Hematopoietic multipotent progenitor cell treated with erythropoietin and hydrocortisone succinate and interleukin-3 and kit ligand, for 15 days (in vitro differentiated cells): Measurements from ENCODE around the gene CLCN1.

ENCODE experiments used
- DNase-seq: peaks from one replicate; pipeline ENCODE4 v3.0.0-alpha.2; 2015; ENCODE audit warnings: low spot score

CLCN1 gene

DNA sequence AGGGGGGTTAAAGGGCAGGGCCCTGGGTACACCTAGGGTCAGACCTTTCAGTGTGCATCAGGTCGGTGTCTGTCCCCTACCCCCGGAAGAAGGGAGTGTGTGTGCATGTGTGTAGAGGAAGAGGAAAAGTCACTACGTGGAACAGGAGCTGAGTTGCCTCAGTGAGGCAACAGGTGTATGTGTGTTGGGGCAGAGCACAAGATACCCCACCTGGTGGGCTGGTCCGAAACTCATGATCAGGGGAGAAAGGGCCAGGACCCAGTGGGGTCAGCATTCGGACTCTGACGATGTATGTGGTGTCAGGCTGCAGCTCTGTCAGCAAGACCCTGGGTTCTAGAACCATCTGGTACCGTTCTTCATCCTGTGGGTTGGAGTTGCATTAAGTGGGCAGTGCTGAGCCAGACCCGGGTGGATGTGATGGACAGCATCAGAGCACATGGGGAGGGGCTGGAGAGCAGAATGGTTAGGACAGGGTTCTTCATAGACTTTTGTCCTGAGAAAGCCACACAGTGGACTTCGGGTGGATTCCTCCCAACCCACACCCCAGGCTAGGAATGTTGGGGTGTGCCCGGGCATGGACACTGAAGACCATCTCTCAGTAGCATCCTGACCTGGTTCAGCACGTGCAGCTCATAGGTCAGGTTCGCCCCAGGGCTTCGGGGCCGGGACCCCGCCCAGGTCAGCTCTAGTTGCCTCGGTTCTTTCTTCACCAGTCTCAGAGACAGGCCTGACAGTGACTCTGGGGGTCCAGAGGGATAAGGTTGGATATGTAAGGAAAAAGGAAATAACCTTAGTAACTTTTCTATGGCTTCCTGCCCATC lies 82.0 kb downstream of the CLCN1 start:
- DNase-seq: no peak

- no peak for DNase-seq
Observed at GRCh38 chr7:143398616-143399015, 82.7 kb downstream of the CLCN1 start.

GRCh38 chr7:143399151-143399550 lies 83.2 kb downstream of the CLCN1 start:
- no peak for DNase-seq

DNA sequence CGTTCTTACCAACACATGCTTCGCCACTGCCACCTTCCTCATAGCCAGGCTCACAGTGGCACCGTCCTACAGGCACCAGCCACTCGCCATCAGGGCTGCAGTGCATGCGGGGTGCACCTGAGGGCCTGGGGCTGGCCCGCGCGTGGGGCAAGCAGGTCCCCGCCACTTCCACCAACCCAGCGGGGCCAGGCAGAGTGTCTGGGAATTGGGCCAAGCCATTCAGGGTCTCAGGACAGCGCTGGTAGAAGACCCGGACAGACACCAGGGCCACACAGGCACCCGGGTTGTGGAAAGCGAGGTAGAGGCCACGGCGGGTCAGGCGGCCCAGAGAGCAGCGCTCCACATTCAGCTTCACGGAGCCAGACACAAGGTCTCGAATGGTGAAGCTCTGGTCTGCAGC lies 83.7 kb downstream of the CLCN1 start:
- DNase-seq: no peak

GRCh38 chr7:143401265-143401664 lies 85.4 kb downstream of the CLCN1 start:
- no peak for DNase-seq
